Astrocyte (in vitro differentiated cells and primary cell): ENCODE measurements around the gene STK32B. TPM values are rescaled to one million over a fixed set of nuclear protein-coding genes. Genes with fewer than 3 reads are reported as not detected.

ENCODE experiments used
- DNase-seq: peaks from one replicate; pipeline ENCODE4 v3.0.0-alpha.2; 2010; ENCODE audit warnings: low read depth
- FAIRE-seq: peaks from 2 replicates; lab custom pipeline; 2011; peaks lifted over from hg19 to GRCh38; lab: Jason Lieb, UNC
- H2AFZ ChIP-seq: 2 replicates; pipeline ENCODE4 v1.6.0; 2012; ENCODE audit warnings: low read depth, low read length, inconsistent platforms
- H3K27ac ChIP-seq: 2 replicates; pipeline ENCODE4 v1.5.1; 2011; ENCODE audit warnings: low read depth, low read length, inconsistent platforms
- H3K27me3 ChIP-seq: 2 replicates; pipeline ENCODE4 v1.6.0; 2011; ENCODE audit warnings: low read length, inconsistent platforms; ENCODE audit not compliant: insufficient read depth
- H3K36me3 ChIP-seq: 2 replicates; pipeline ENCODE4 v1.5.1; 2011; ENCODE audit warnings: low read length, inconsistent platforms; ENCODE audit not compliant: insufficient read depth
- H3K4me1 ChIP-seq: 2 replicates; pipeline ENCODE4 v1.5.1; 2011; ENCODE audit warnings: low read length, inconsistent platforms; ENCODE audit not compliant: insufficient read depth
- H3K4me2 ChIP-seq: 2 replicates; pipeline ENCODE4 v1.6.0; 2012; ENCODE audit warnings: low read length, inconsistent platforms
- H3K4me3 ChIP-seq: 2 replicates; pipeline ENCODE4 v1.5.1; 2011; ENCODE audit warnings: low read depth, mild to moderate bottlenecking, low read length, inconsistent platforms; ENCODE audit not compliant: insufficient read depth
- H3K79me2 ChIP-seq: 2 replicates; pipeline ENCODE4 v1.6.0; 2012; ENCODE audit warnings: mild to moderate bottlenecking, low read length, inconsistent platforms; ENCODE audit not compliant: insufficient read depth
- H3K9ac ChIP-seq: 2 replicates; pipeline ENCODE4 v1.6.0; 2012; ENCODE audit warnings: mild to moderate bottlenecking, low read length, inconsistent platforms
- H3K9me3 ChIP-seq: 2 replicates; pipeline ENCODE4 v1.5.1; 2012; ENCODE audit warnings: low read depth, mild to moderate bottlenecking, low read length, inconsistent platforms; ENCODE audit not compliant: insufficient read depth
- H4K20me1 ChIP-seq: 2 replicates; pipeline ENCODE4 v1.6.0; 2012; ENCODE audit warnings: low read length, inconsistent platforms; ENCODE audit not compliant: insufficient read depth
- H3K27ac Mint-ChIP-seq: one replicate; pipeline ENCODE4 v1.8.0; 2021; ENCODE audit warnings: mild to moderate bottlenecking, mixed read lengths; ENCODE audit not compliant: unreplicated experiment
- H3K27me3 Mint-ChIP-seq: one replicate; pipeline ENCODE4 v1.8.0; 2021; ENCODE audit warnings: low read depth, mixed read lengths; ENCODE audit not compliant: unreplicated experiment
- H3K36me3 Mint-ChIP-seq: one replicate; pipeline ENCODE4 v1.8.0; 2021; ENCODE audit warnings: low read depth, mixed read lengths; ENCODE audit not compliant: unreplicated experiment
- H3K4me1 Mint-ChIP-seq: one replicate; pipeline ENCODE4 v1.8.0; 2021; ENCODE audit warnings: low read depth, mixed read lengths; ENCODE audit not compliant: unreplicated experiment
- H3K4me3 Mint-ChIP-seq: one replicate; pipeline ENCODE4 v1.8.0; 2021; ENCODE audit warnings: mild to moderate bottlenecking, moderate library complexity, mixed read lengths; ENCODE audit not compliant: unreplicated experiment
- H3K9me3 Mint-ChIP-seq: one replicate; pipeline ENCODE4 v1.8.0; 2021; ENCODE audit warnings: mild to moderate bottlenecking, mixed read lengths; ENCODE audit not compliant: unreplicated experiment
- CTCF ChIP-seq: IDR thresholded peaks from 2 replicates; pipeline ENCODE4 v1.5.1; 2011; ENCODE audit warnings: low read depth, mild to moderate bottlenecking, inconsistent platforms, low read length, moderate library complexity; ENCODE audit not compliant: insufficient read depth
- EZH2 ChIP-seq: IDR thresholded peaks from 2 replicates; pipeline ENCODE4 v1.6.1; 2012; ENCODE audit warnings: mild to moderate bottlenecking, low read length, inconsistent platforms; ENCODE audit not compliant: insufficient read depth
- total RNA-seq: library from RNA; stranded (reverse); gene quantifications from 2 replicates; pipeline ENCODE4 v1.2.1, GENCODE V29; 2021

The STK32B gene
- total RNA-seq, 1 donor from 2014 or later: 2.9 TPM

- H3K79me2 ChIP-seq: no peaks in the 10 kb centered on the region
- TF ChIP-seq CTCF (no peak), EZH2 (no peak)
- H3K27me3 ChIP-seq: no peaks in the 10 kb centered on the region
- H3K27ac Mint-ChIP-seq: no peak overlapping the region
- no peak overlapping the region for H3K4me3 ChIP-seq
- H3K36me3 ChIP-seq: no peaks in the 10 kb centered on the region
- H2AFZ ChIP-seq: no peak overlapping the region
- H4K20me1 ChIP-seq: peaks cover 6% of the 10 kb centered on the region
- DNase-seq (peak; percentile 6), FAIRE-seq (no peak)
- H3K27ac ChIP-seq: no peak overlapping the region
- peaks cover 6% of the 10 kb centered on the region for H3K9me3 ChIP-seq
- no peaks in the 10 kb centered on the region for H3K36me3 Mint-ChIP-seq
- H3K4me1 Mint-ChIP-seq: no peaks in the 10 kb centered on the region
- H3K4me2 ChIP-seq: no peak overlapping the region
- H3K4me1 ChIP-seq: no peaks in the 10 kb centered on the region
- no peak overlapping the region for H3K4me3 Mint-ChIP-seq
- peaks cover 15% of the 10 kb centered on the region for H3K9me3 Mint-ChIP-seq
- no peak overlapping the region for H3K9ac ChIP-seq
- no peaks in the 10 kb centered on the region for H3K27me3 Mint-ChIP-seq
Measured at GRCh38 chr4:5220028-5220427, 168.7 kb downstream of the STK32B start.

- Histone ChIP-seq H3K27ac (no peak overlapping the region), H3K4me2 (no peak overlapping the region), H3K36me3 (no peaks in the 10 kb centered on the region), H3K4me1 (no peaks in the 10 kb centered on the region), H3K4me3 (no peak overlapping the region), H3K9me3 (peaks cover 6% of the 10 kb centered on the region), H3K79me2 (no peaks in the 10 kb centered on the region), H2AFZ (no peak overlapping the region), H3K27me3 (no peaks in the 10 kb centered on the region), H4K20me1 (peaks cover 4% of the 10 kb centered on the region), H3K9ac (no peak overlapping the region)
- FAIRE-seq (no peak), DNase-seq (no peak)
- no peak for TF ChIP-seq EZH2
- no peak for TF ChIP-seq CTCF
- H3K9me3 Mint-ChIP-seq: peaks cover 15% of the 10 kb centered on the region
- no peaks in the 10 kb centered on the region for H3K4me1 Mint-ChIP-seq
- H3K4me3 Mint-ChIP-seq: no peak overlapping the region
- no peaks in the 10 kb centered on the region for H3K27me3 Mint-ChIP-seq
- no peaks in the 10 kb centered on the region for H3K36me3 Mint-ChIP-seq
- no peak overlapping the region for H3K27ac Mint-ChIP-seq
Measured at GRCh38 chr4:5222047-5222446, 170.8 kb downstream of the STK32B start.

GRCh38 chr4:5222951-5223350 lies 171.7 kb downstream of the STK32B start:
- no peak overlapping the region for H3K27ac ChIP-seq
- no peaks in the 10 kb centered on the region for H3K36me3 ChIP-seq
- H3K36me3 Mint-ChIP-seq: no peaks in the 10 kb centered on the region
- no peak overlapping the region for H3K4me3 ChIP-seq
- DNase-seq (no peak), FAIRE-seq (no peak)
- peaks cover 6% of the 10 kb centered on the region for H3K9me3 ChIP-seq
- H3K4me1 ChIP-seq: no peaks in the 10 kb centered on the region
- TF ChIP-seq CTCF (no peak), EZH2 (no peak)
- H3K4me1 Mint-ChIP-seq: no peaks in the 10 kb centered on the region
- H3K27me3 Mint-ChIP-seq: no peaks in the 10 kb centered on the region
- H3K4me3 Mint-ChIP-seq: no peak overlapping the region
- H3K9ac ChIP-seq: no peak overlapping the region
- no peak overlapping the region for H2AFZ ChIP-seq
- H3K4me2 ChIP-seq: no peak overlapping the region
- no peak overlapping the region for H3K27ac Mint-ChIP-seq
- peaks cover 4% of the 10 kb centered on the region for H4K20me1 ChIP-seq
- H3K27me3 ChIP-seq: no peaks in the 10 kb centered on the region
- H3K9me3 Mint-ChIP-seq: peaks cover 15% of the 10 kb centered on the region
- H3K79me2 ChIP-seq: no peaks in the 10 kb centered on the region
